ENCODE measurements around the gene HEYL.

DNA sequence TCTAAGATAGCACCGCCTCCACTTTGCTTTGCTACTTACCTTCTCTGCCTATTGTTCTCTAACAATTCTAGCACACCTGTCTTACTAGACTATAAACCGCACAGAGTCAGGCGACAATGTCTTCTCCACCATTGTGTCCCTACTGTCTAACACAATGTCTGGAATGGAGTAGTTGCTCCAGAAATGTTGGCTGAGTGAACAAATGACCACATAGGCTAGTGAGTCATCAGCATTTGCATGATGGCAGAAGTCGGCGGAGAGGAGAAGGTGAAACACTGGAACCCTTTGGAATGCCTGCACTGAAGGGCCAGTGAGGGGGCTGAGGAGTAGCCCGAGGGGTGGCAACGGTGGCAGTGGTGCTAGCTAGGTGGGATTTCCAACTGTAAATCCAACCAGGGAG lies 48.9 kb downstream of the HEYL start:
- TF ChIP-seq, protein P1, sequence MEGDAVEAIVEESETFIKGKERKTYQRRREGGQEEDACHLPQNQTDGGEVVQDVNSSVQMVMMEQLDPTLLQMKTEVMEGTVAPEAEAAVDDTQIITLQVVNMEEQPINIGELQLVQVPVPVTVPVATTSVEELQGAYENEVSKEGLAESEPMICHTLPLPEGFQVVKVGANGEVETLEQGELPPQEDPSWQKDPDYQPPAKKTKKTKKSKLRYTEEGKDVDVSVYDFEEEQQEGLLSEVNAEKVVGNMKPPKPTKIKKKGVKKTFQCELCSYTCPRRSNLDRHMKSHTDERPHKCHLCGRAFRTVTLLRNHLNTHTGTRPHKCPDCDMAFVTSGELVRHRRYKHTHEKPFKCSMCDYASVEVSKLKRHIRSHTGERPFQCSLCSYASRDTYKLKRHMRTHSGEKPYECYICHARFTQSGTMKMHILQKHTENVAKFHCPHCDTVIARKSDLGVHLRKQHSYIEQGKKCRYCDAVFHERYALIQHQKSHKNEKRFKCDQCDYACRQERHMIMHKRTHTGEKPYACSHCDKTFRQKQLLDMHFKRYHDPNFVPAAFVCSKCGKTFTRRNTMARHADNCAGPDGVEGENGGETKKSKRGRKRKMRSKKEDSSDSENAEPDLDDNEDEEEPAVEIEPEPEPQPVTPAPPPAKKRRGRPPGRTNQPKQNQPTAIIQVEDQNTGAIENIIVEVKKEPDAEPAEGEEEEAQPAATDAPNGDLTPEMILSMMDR (IDR thresholded peaks at IDR 0.05; ENCODE audit: low read length) = no peak
- TF ChIP-seq EZH2phosphoT487 (IDR thresholded peaks at IDR 0.05; ENCODE audit: low read length) (no peak), EZH2 (optimal IDR thresholded peaks at IDR 0.05; ENCODE audit: low read depth, low read length) (no peak)

Data from MM.1S (cell line).